Uterus (tissue), 2 donors: ENCODE data around the gene IRX4.

Experiments used
- CTCF ChIP-seq, 4 experiments: fragments of 200-600 bp in 2 of 4; fragments of 450-650 bp in 2 of 4; sonication (generic) in 2 of 4; IDR thresholded peaks; one replicate each; pipeline ENCODE4 v1.5.1; 2016 to 2019; ENCODE audit warnings: antibody characterized with exemption in 4 of 4, mild to moderate bottlenecking in 2 of 4, moderate library complexity in 1 of 4
- POLR2A ChIP-seq, 2 donors: fragments of 450-650 bp; IDR thresholded peaks; one replicate each; pipeline ENCODE4 v1.6.1; 2016; ENCODE audit warnings: antibody characterized with exemption in 2 of 2, mild to moderate bottlenecking in 1 of 2, moderate library complexity in 1 of 2

GRCh38 chr5:1832511-1833250 is 50.0 kb downstream of the IRX4 start:
- no peak for TF ChIP-seq CTCF (IDR thresholded peaks at IDR 0.05)
- TF ChIP-seq POLR2A (IDR thresholded peaks at IDR 0.05): no peak
